Common myeloid progenitor, CD34-positive (primary cell): ENCODE results near the gene HOXA4.

Experiments
- CTCF ChIA-PET: fragments of 350-600 bp; sonication (Branson Sonifier 250); formaldehyde crosslinking; loops from one replicate; lab custom pipeline; 2021; ENCODE audit warnings: antibody characterized with exemption; lab: Charles Lee
- POLR2A ChIA-PET: fragments of 350-600 bp; sonication (Branson Sonifier 250); formaldehyde crosslinking; loops from one replicate; lab custom pipeline; 2021; ENCODE audit warnings: antibody characterized with exemption; lab: Charles Lee
- DNase-seq, 3 donors: peaks; one replicate each; pipeline versions ENCODE4 v3.0.0 to v3.0.0-alpha.2; 2013
- H3K27ac ChIP-seq, 2 experiments: 1 replicate in 1 of 2; 2 replicates in 1 of 2; pipeline ENCODE4 v1.7.0; 2013; ENCODE audit warnings: inconsistent platforms in 2 of 2, low read length in 2 of 2, mild to moderate bottlenecking in 2 of 2, low read depth in 1 of 2, moderate library complexity in 1 of 2; ENCODE audit not compliant: severe bottlenecking in 2 of 2, insufficient read depth in 1 of 2, poor library complexity in 1 of 2
- H3K27me3 ChIP-seq, 5 experiments: replicated peaks in 2 of 5; 1 replicate in 3 of 5; 2 replicates in 2 of 5; pipeline versions ENCODE4 v1.6.1 to v1.7.0; 2013; ENCODE audit warnings: low read length in 4 of 5, mild to moderate bottlenecking in 2 of 5, moderate library complexity in 2 of 5, inconsistent platforms in 1 of 5; ENCODE audit not compliant: insufficient read depth in 5 of 5, control insufficient read depth in 4 of 5
- H3K36me3 ChIP-seq, 4 experiments: 1 replicate in 2 of 4; 2 replicates in 2 of 4; pipeline versions ENCODE4 v1.6.1 to v1.7.0; 2013; ENCODE audit warnings: low read length in 3 of 4, control low read depth in 1 of 4, mild to moderate bottlenecking in 1 of 4; ENCODE audit not compliant: control insufficient read depth in 4 of 4, insufficient read depth in 4 of 4
- H3K4me1 ChIP-seq, 4 experiments: 1 replicate in 3 of 4; 2 replicates in 1 of 4; pipeline versions ENCODE4 v1.6.1 to v1.7.1; 2013; ENCODE audit warnings: low read length in 3 of 4, mild to moderate bottlenecking in 3 of 4, control low read depth in 1 of 4, inconsistent platforms in 1 of 4, moderate library complexity in 1 of 4; ENCODE audit not compliant: control insufficient read depth in 4 of 4, insufficient read depth in 4 of 4; ENCODE audit errors: control extremely low read depth in 1 of 4
- H3K4me3 ChIP-seq, 7 experiments: 1 replicate in 4 of 7; 2 replicates in 3 of 7; pipeline versions ENCODE4 v1.5.1 to v1.7.0; 2013; ENCODE audit warnings: mild to moderate bottlenecking in 7 of 7, low read length in 6 of 7, moderate library complexity in 6 of 7, inconsistent platforms in 2 of 7, low read depth in 2 of 7, control low read depth in 1 of 7; ENCODE audit not compliant: insufficient read depth in 4 of 7, control insufficient read depth in 1 of 7; ENCODE audit errors: extremely low read depth in 1 of 7
- H3K9me3 ChIP-seq, 5 experiments: 1 replicate in 4 of 5; 2 replicates in 1 of 5; pipeline versions ENCODE4 v1.6.1 to v1.7.1; 2013; ENCODE audit warnings: low read length in 4 of 5, mild to moderate bottlenecking in 2 of 5, inconsistent platforms in 1 of 5, low read depth in 1 of 5, moderate library complexity in 1 of 5; ENCODE audit not compliant: control insufficient read depth in 4 of 5, insufficient read depth in 2 of 5; ENCODE audit errors: control extremely low read depth in 1 of 5
- WGBS: methylation state at CpG from one replicate; pipeline ENCODE4 v1.1.5; 2013; ENCODE audit not compliant: insufficient coverage; 5-methylcytosine and 5-hydroxymethylcytosine counted together

The HOXA4 gene

DNA sequence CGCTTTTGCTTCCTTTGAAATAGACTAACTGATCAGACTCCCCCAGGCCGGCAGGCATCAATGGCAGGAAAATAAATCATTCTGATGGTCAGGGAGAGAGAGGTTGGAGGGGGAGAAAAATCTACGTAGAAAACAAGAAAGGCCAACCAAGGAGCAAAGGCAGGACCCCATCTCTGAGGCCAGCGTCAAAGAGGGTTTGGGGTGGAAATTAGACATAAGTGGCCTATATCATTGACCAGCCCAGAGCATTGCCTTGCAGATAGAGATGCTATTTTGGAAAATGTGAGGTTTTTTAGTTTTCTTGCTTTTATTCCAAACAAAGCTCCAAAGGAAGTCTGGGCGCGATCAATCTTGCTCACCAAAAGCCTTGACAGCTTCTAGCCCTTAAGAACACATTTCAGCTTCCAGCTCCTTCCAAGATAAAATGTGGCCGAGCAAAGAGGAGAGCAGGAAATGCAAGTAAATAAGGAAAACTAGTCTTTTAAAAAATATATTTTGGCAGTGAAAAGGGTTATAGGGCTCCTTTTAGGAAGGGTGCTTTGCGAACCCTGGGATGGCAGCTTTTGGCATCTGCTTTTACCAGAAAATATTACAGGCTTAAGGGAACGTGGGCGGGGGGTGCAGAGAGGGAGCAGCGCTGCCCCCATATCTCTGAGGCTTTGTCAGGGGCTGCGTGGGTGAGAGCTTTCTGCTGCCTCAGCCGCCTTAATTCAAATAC is 26.1 kb downstream of the HOXA4 start:
- POLR2A ChIA-PET: interaction anchor here (1.2 kb wide), 1 partner anchor 11 kb away, joined by 3 read pairs; no protein-coding TSS in a partner anchor
- H3K27me3 ChIP-seq: peaks cover 5 to 64% (median 35%) of the 10 kb centered on the region in 5 experiments
- H3K4me3 ChIP-seq: no peak overlapping the region
- CTCF ChIA-PET: interaction anchor here (0.8 to 2.4 kb wide), 4 partner anchors 10 to 249 kb away, joined by 3 to 10 read pairs (median 5); no protein-coding TSS in a partner anchor
- DNase-seq: no peak
- H3K36me3 ChIP-seq: peaks cover 2 to 42% (median 17%) of the 10 kb centered on the region in 4 experiments
- H3K4me1 ChIP-seq: peaks cover 0 to 19% (median 12%) of the 10 kb centered on the region in 4 experiments
- 93% methylated on average over 7 of the region's 13 CpGs for WGBS
- no peak overlapping the region for H3K27ac ChIP-seq
- H3K9me3 ChIP-seq: no peaks in the 10 kb centered on the region

DNA sequence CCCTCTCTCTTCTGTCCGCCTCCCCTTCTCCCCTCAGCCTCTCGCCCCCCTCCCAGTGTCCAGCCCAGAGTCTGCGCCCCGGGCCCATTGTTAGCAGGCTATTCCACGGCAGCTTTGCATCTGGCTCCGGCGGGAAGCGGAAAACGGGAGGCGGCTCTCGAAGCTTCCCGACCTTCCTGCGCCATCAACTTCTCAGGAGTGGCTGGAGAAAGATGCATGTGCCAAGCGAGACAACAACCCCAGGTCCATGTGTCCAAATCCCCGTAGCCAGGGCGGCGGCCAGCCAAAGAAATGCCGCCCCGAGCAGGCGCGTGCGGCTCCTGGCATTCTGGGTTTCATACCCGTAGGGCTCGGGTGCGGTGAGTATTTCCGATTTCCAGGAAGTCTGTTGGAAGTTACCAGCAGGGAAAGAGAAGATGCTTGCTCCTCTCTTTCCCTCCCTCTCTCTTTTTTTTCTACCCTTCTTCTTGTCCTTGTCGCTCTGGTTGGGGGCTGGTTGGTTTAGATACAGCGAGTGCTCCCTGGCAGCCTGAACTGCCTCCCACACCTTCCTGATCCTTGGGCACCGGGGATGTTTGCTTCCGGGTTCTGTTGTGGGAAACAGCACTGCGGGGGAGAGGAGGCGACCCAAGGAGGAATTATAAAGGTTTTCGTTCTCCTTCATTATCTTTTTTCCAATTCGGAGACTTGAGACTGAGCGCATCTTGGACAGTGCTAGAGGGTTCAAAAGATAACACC is 26.9 kb downstream of the HOXA4 start:
- no peak for DNase-seq
- WGBS: 53% methylated on average over 20 of the region's 35 CpGs
- peaks cover 2 to 33% (median 12%) of the 10 kb centered on the region in 4 experiments for H3K36me3 ChIP-seq
- peaks cover under 1 to 25% (median 14%) of the 10 kb centered on the region in 4 experiments for H3K4me1 ChIP-seq
- H3K4me3 ChIP-seq: no peak overlapping the region
- CTCF ChIA-PET: no interaction called here
- no peak overlapping the region for H3K27ac ChIP-seq
- POLR2A ChIA-PET: no interaction called here
- no peaks in the 10 kb centered on the region for H3K9me3 ChIP-seq
- H3K27me3 ChIP-seq: peaks cover 5 to 72% (median 35%) of the 10 kb centered on the region in 5 experiments

DNA sequence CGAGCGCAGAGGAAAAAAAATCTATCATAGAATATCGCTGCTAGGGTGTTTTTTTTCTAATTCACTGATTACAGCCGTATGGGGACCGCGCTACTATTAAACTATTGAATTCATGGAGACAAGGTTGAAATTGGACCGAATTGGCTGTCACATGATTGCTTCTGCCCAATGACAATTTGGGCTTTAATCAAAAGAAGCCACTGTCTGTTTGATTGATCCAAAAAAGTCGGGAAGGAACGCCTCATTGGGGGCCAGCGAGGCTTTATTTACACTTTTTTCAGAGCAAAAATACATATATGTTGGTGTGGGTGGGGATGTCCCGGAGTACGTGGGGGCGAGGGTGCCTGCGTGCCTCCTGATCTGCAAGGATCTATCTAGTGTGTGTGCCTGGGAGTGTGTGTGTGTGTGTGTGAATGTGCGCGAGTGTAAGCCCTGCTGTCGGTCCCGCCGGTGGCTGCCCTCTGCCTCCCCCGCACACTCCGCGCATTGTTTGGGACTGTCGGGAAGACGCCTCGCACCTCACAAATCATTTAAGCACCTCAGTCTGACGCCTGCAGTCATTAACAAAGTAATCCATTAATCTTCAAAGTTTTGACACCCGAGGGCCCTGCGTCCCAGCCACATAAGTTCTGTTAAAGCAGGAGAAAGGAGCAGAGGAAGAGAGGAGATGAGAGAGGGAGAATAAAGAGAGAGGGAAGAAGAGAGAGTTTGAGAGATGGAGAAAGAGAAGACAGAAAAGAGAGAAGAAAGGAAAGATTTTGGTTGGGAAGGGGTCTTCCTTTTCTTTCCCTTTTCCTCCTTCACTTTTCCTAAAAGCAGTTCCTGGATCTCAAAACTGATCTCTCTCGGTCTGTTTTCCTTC is 27.7 kb downstream of the HOXA4 start, which contains the start of gene HOXA2:
HOXA2 (minus strand) TSS at position 103 of the 862 bp plus-strand sequence. CDS start 183 bp downstream, outside the sequence.
- Histone ChIP-seq H3K4me3 (peak within 1 kb of the TSS in 4 of 7 experiments; percentile 3 to 52 (median 29)), H3K4me1 (peaks cover 2 to 34% (median 22%) of the 10 kb centered on the region in 4 experiments), H3K27ac (no peak within 1 kb of the TSS), H3K27me3 (peaks cover 10 to 81% (median 37%) of the 10 kb centered on the region in 5 experiments), H3K36me3 (peaks cover under 1 to 25% (median 8%) of the 10 kb centered on the region in 4 experiments), H3K9me3 (no peaks in the 10 kb centered on the region)
- ChIA-PET POLR2A (no interaction called here), CTCF (no interaction called here)
- WGBS: 14% methylated on average over 12 of the region's 29 CpGs
- no peak for DNase-seq

DNA sequence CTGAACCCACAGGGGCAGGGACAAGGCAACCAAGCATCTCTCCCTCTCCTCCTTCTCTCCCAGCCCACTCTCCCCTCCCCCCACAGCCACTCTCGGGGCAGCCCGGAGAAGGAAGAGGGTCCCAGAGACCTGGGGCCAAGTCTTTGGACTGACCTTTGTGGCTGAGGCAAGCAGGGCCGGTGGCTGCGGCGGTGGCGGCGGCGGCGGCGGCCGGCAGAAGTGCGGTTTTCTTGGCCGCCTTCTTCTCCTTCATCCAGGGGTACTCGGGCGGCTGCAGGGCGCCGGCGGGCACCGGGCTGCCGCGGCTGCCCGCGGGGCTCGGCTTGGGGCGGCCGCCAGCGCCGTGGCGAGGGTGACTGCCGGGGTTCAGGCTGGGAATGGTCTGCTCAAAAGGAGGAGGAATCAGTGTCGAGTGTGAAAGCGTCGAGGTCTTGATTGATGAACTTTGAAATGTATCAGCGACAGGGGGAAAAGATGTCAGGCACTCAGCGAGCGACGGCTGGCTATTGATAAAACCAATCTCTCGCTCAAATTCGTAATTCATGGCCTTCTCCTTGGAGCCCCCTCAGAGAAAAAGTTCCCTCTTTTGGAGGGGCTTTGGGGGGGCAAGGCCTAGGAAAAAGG is 28.5 kb downstream of the HOXA4 start:
- peaks cover 15 to 88% (median 41%) of the 10 kb centered on the region in 5 experiments for H3K27me3 ChIP-seq
- peaks cover 2 to 37% (median 28%) of the 10 kb centered on the region in 4 experiments for H3K4me1 ChIP-seq
- H3K36me3 ChIP-seq: peaks cover 0 to 20% (median 4%) of the 10 kb centered on the region in 4 experiments
- H3K4me3 ChIP-seq: peak overlapping the region in 4 of 7 experiments; percentile 3 to 52 (median 29)
- WGBS: 3% methylated on average over 29 of the region's 39 CpGs
- POLR2A ChIA-PET: no interaction called here
- CTCF ChIA-PET: no interaction called here
- DNase-seq: no peak
- no peak overlapping the region for H3K27ac ChIP-seq
- H3K9me3 ChIP-seq: no peaks in the 10 kb centered on the region

DNA sequence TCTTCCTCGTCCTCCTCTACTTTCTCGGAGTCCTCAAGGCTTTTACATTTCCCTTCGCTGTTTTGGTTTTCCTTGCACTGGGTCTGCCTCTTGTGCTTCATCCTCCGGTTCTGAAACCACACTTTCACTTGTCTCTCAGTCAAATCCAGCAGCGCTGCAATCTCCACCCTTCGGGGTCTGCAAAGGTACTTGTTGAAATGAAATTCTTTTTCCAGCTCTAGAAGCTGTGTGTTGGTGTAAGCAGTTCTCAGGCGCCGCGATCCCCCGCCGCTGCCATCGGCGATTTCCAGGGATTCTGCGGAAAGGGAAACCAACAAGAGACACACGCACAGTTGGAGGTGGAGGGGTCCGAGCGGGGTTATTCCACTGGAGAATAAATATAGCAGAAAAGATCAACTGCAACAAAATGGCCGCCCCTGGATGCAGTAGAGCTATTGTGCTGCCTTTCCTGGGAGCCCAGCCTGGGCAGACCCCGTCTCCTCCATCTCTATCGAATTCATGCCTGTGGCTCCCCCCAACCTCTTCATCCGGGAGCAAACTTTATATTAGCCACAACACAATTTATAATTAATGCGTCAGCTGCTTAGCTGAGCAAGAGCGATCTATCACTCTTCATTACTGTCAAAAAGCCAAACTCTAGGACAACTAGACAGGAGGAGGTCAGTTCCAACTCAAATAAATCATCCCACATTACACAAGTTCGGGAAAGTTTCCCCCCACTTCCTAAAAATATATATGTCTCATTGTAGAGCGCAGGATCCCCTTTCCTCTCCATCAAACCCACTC is 29.2 kb downstream of the HOXA4 start:
- peaks cover 2 to 44% (median 35%) of the 10 kb centered on the region in 4 experiments for H3K4me1 ChIP-seq
- H3K9me3 ChIP-seq: no peaks in the 10 kb centered on the region
- H3K4me3 ChIP-seq: peak overlapping the region in 1 of 7 experiments; percentile 11
- H3K27me3 ChIP-seq: peaks cover 15 to 95% (median 47%) of the 10 kb centered on the region in 5 experiments
- ChIA-PET POLR2A (no interaction called here), CTCF (interaction anchor here (1.0 to 1.1 kb wide), 2 partner anchors 63 to 418 kb away, joined by 3 read pairs; no protein-coding TSS in a partner anchor)
- H3K27ac ChIP-seq: no peak overlapping the region
- no peak for DNase-seq
- over 99% methylated on average over 18 of the region's 25 CpGs for WGBS
- H3K36me3 ChIP-seq: peaks cover 0 to 15% (median 2%) of the 10 kb centered on the region in 4 experiments
